HepG2 (cell line): ENCODE measurements around the gene DSCAML1. TPM values are rescaled to one million over a fixed set of nuclear protein-coding genes. Genes with fewer than 3 reads are reported as not detected.

ENCODE experiments used
- ARID4A ChIP-seq: sonication (generic); formaldehyde crosslinking; IDR thresholded peaks from 2 replicates; pipeline ENCODE4 v1.5.0; 2020; ENCODE audit warnings: mild to moderate bottlenecking, missing genetic modification reagents, borderline replicate concordance
- CEBPG ChIP-seq: IDR thresholded peaks from 2 replicates; pipeline ENCODE4 v1.6.1; 2016
- HOXA3 ChIP-seq: sonication (generic); formaldehyde crosslinking; IDR thresholded peaks from 2 replicates; pipeline ENCODE4 v1.5.0; 2020; ENCODE audit warnings: missing genetic modification reagents
- KLF13 ChIP-seq: sonication (generic); formaldehyde crosslinking; IDR thresholded peaks from 2 replicates; pipeline ENCODE4 v1.4.0; 2020; ENCODE audit warnings: mild to moderate bottlenecking, missing genetic modification reagents
- PITX1 ChIP-seq: sonication (generic); formaldehyde crosslinking; IDR thresholded peaks from 2 replicates; pipeline ENCODE4 v1.5.1; 2020; ENCODE audit warnings: mild to moderate bottlenecking, missing genetic modification reagents
- SAP130 ChIP-seq: IDR thresholded peaks from 2 replicates; pipeline ENCODE4 v1.6.1; 2016; ENCODE audit warnings: low read depth
- UBTF ChIP-seq: sonication (generic); formaldehyde crosslinking; IDR thresholded peaks from 2 replicates; pipeline ENCODE4 v1.4.0; 2020; ENCODE audit warnings: mild to moderate bottlenecking, missing genetic modification reagents
- ZBTB1 ChIP-seq: sonication (generic); formaldehyde crosslinking; IDR thresholded peaks from 2 replicates; pipeline ENCODE4 v1.4.0; 2020; ENCODE audit warnings: missing genetic modification reagents, borderline replicate concordance
- ZBTB20 ChIP-seq: sonication (generic); formaldehyde crosslinking; IDR thresholded peaks from 2 replicates; pipeline ENCODE4 v1.8.1; 2023; ENCODE audit warnings: missing genetic modification reagents, low read depth, mild to moderate bottlenecking, borderline replicate concordance
- ZMAT5 ChIP-seq: sonication (generic); formaldehyde crosslinking; IDR thresholded peaks from 2 replicates; pipeline ENCODE4 v1.5.0; 2020; ENCODE audit warnings: mild to moderate bottlenecking, low read depth, missing genetic modification reagents, borderline replicate concordance
- ZNF121 ChIP-seq: sonication (generic); formaldehyde crosslinking; IDR thresholded peaks from 2 replicates; pipeline ENCODE4 v1.5.0; 2020; ENCODE audit warnings: mild to moderate bottlenecking, missing genetic modification reagents
- ZNF263 ChIP-seq: sonication (generic); formaldehyde crosslinking; IDR thresholded peaks from 2 replicates; pipeline ENCODE4 v1.4.0; 2020; ENCODE audit warnings: missing genetic modification reagents
- ZNF501 ChIP-seq: sonication (generic); formaldehyde crosslinking; IDR thresholded peaks from 2 replicates; pipeline ENCODE4 v1.5.1; 2020; ENCODE audit warnings: mild to moderate bottlenecking, moderate library complexity, missing genetic modification reagents
- ZNF607 ChIP-seq: sonication (generic); formaldehyde crosslinking; IDR thresholded peaks from 2 replicates; pipeline ENCODE4 v1.5.1; 2020; ENCODE audit warnings: missing genetic modification reagents, mild to moderate bottlenecking, borderline replicate concordance
- ZNF687 ChIP-seq: sonication (generic); formaldehyde crosslinking; IDR thresholded peaks from 2 replicates; pipeline ENCODE4 v1.5.1; 2020; ENCODE audit warnings: mild to moderate bottlenecking, missing genetic modification reagents, moderate library complexity
- ZNF784 ChIP-seq: sonication (generic); formaldehyde crosslinking; IDR thresholded peaks from 2 replicates; pipeline ENCODE4 v1.5.1; 2020; ENCODE audit warnings: missing genetic modification reagents, mild to moderate bottlenecking, borderline replicate concordance
- polyA plus RNA-seq, 8 experiments: library from polyadenylated mRNA; depleted of rRNA in 3 of 8; stranded (reverse) in 7 of 8; unstranded in 1 of 8; fragments of >200 nt; fragmentation: Illumina TruSeq in 4 of 8; extraction: Trizol in 4 of 8; gene quantifications; 2 replicates each; pipeline versions ENCODE4 v1.2.1 to v1.2.3, GENCODE V29; 2011 to 2016; ENCODE audit warnings: low read depth in 4 of 8, missing spikeins in 1 of 8, mixed read lengths in 1 of 8; ENCODE audit not compliant: insufficient read depth in 1 of 8
- total RNA-seq, 5 experiments: library from RNA; depleted of rRNA; stranded (reverse); fragments of >200 nt; fragmentation: Illumina TruSeq; extraction: Trizol; gene quantifications; 2 replicates each; pipeline ENCODE4 v1.2.3, GENCODE V29; 2016; ENCODE audit warnings: low read depth in 1 of 5

DSCAML1 gene
- total and polyA plus RNA-seq, 2 of the 13 experiments (the other 11 are each of a cell fraction or from before 2014, with no cell fraction given) = 0.29 to 0.40 TPM

GRCh38 chr11:117410861-117411710 lies 385.9 kb downstream of the DSCAML1 start (continued):
- no peak for TF ChIP-seq ZMAT5 (CRISPR knock-in tag)
- peak; percentile 44; the same call in 1 of the 2 replicates for TF ChIP-seq ZNF501 (CRISPR knock-in tag)
- TF ChIP-seq ZBTB1 (CRISPR knock-in tag) = no peak
- no peak for TF ChIP-seq ZNF121 (CRISPR knock-in tag)
- peak; percentile 75 for TF ChIP-seq PITX1 (CRISPR knock-in tag)
- TF ChIP-seq KLF13 (CRISPR knock-in tag) = no peak
- TF ChIP-seq HOXA3 (CRISPR knock-in tag) = peak; percentile 51; the same call in 1 of the 2 replicates
- 0 out of 2 replicates have a peak, but pooled peaks have one; percentile 36 for TF ChIP-seq ZNF263 (CRISPR knock-in tag)
- TF ChIP-seq ZNF784 = peak; percentile 39; the same call in 1 of the 2 replicates
- TF ChIP-seq CEBPG (CRISPR knock-in tag) = no peak
- 0 out of 2 replicates have a peak, but pooled peaks have one; percentile 42 for TF ChIP-seq ZNF607 (CRISPR knock-in tag)
- 0 out of 2 replicates have a peak, but pooled peaks have one; percentile 40 for TF ChIP-seq ZBTB20 (CRISPR knock-in tag)
- peak; percentile 61 for TF ChIP-seq ZNF687 (CRISPR knock-in tag)
- peak; percentile 19; the same call in 1 of the 2 replicates for TF ChIP-seq UBTF
- TF ChIP-seq ARID4A (CRISPR knock-in tag) = peak; percentile 56; the same call in 1 of the 2 replicates
- TF ChIP-seq SAP130 = peak; percentile 33
